ENCODE measurements around the gene CRX. TPM values are rescaled to one million over a fixed set of nuclear protein-coding genes. Genes with fewer than 3 reads are reported as not detected.

Gene CRX
- total RNA-seq, 1 experiment from 2014 or later, result 0.13 TPM

DNA sequence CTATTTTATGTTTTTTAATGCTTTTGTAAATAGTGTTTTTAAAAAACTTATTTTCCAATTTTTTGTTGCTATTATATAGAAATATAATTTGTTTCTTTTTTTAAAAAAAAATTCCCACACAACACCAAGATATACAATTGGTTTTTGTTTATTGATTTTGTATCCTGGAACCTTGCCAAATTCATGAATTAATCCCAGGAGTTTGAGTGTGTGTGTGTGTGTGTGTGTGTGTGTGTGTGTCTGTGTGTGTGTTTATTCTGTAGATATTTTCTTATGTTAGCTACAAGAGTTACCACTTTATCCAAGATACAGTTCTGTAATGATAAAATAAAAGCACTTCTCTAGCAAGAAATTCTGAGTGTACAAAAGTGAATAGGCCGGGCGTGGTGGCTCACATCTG is 25.0 kb upstream of the CRX start:
- Histone ChIP-seq H3K79me1 (ENCODE audit: insufficient read depth, low read depth, low read length, poor library complexity, severe bottlenecking) (no peaks in the 10 kb centered on the region), H3K23me2 (ENCODE audit: insufficient read length, low read depth, low read length, poor library complexity, severe bottlenecking) (no peaks in the 10 kb centered on the region), H3K23ac (ENCODE audit: insufficient read length, low read depth, low read length) (no peak overlapping the region), H3K56ac (ENCODE audit: insufficient read length, low read depth, low read length) (no peak overlapping the region), H4K8ac (replicated peaks; ENCODE audit: insufficient read length, low read depth, low read length) (no peak overlapping the region), H3K18ac (ENCODE audit: insufficient read length, low read depth, low read length) (no peak overlapping the region), H3K27ac (ENCODE audit: insufficient read length, low read depth, low read length) (no peak overlapping the region), H2BK120ac (ENCODE audit: low read depth, low read length, poor library complexity, severe bottlenecking) (no peak overlapping the region), H4K5ac (ENCODE audit: insufficient read length, low read depth, low read length) (no peak overlapping the region), H3K9me3 (ENCODE audit: control insufficient read depth, low read depth, low read length) (no peaks in the 10 kb centered on the region), H3K4me2 (ENCODE audit: insufficient read depth, insufficient read length, low read length) (no peak overlapping the region), H3K27me3 (ENCODE audit: insufficient read depth, low read length) (no peaks in the 10 kb centered on the region), H2BK12ac (ENCODE audit: insufficient read length, low read depth, low read length) (no peak overlapping the region), H2BK20ac (ENCODE audit: low read depth, low read length, poor library complexity, severe bottlenecking) (no peak overlapping the region), H2BK5ac (ENCODE audit: insufficient read length, low read length) (no peak overlapping the region), H3T11ph (ENCODE audit: low read length) (no peak overlapping the region), H3K4ac (ENCODE audit: low read depth, low read length) (no peak overlapping the region), H3K4me1 (ENCODE audit: insufficient read depth, low read length) (no peaks in the 10 kb centered on the region), H4K91ac (ENCODE audit: insufficient read length, low read depth, low read length) (no peak overlapping the region), H4K20me1 (ENCODE audit: control insufficient read depth, insufficient read depth, insufficient read length) (no peaks in the 10 kb centered on the region), H3K79me2 (ENCODE audit: insufficient read depth, low read length) (no peaks in the 10 kb centered on the region), H2AFZ (ENCODE audit: low read length) (no peak overlapping the region), H2AK5ac (ENCODE audit: insufficient read length, low read length) (no peak overlapping the region), H2BK15ac (ENCODE audit: low read depth, low read length) (no peak overlapping the region), H3K14ac (ENCODE audit: insufficient read depth, low read length) (no peak overlapping the region), H3K9ac (ENCODE audit: extremely low read depth, insufficient read length, low read length) (no peak overlapping the region)
- H3K4me1 Mint-ChIP-seq, result peaks cover 2 to 4% of the 10 kb centered on the region in 2 experiments; a peak in 1 of 4 replicates
- H3K27ac Mint-ChIP-seq, result no peak overlapping the region
- H3K4me3 Mint-ChIP-seq, result no peak overlapping the region
- DNase-seq, result no peak
- no CpG with 5 or more reads among the region's 2 CpGs for WGBS (ENCODE audit: extremely low coverage, insufficient read length, low lambda C conversion rate)
- peaks cover 2% of the 10 kb centered on the region; the same call in 1 of the 2 replicates for H3K27me3 Mint-ChIP-seq (ENCODE audit: low read depth)
- TF ChIP-seq CTCF (conservative IDR thresholded peaks at IDR 0.05), result no peak
- H3K36me3 Mint-ChIP-seq (ENCODE audit: insufficient read depth in 1 of 3, low read depth in 3 of 3), result peaks cover 5 to 12% (median 8%) of the 10 kb centered on the region in 3 experiments; a peak in 4 of 7 replicates
- peaks cover 12 to 17% of the 10 kb centered on the region in 2 experiments for H3K9me3 Mint-ChIP-seq
